MCF 10A (cell line): ENCODE measurements around the gene TBC1D30. TPM values are rescaled to one million over a fixed set of nuclear protein-coding genes. Genes with fewer than 3 reads are reported as not detected.
A peak's percentile ranks its signal among the peaks of the same experiment; 100 is the strongest.

Experiments
- BruUV-seq: library from RNA; stranded (reverse); fragments of 400-500 nt; replicated peaks from 2 replicates; lab custom pipeline; 2021; lab: Mats Ljungman, UMichigan
- CTCF ChIA-PET: fragments of 300-600 bp; sonication (Branson Sonifier 250); formaldehyde crosslinking; extraction: SDS; loops from one replicate; lab custom pipeline; 2021; ENCODE audit warnings: antibody characterized with exemption, inconsistent platforms; lab: Yijun Ruan, JAX
- POLR2A ChIA-PET: fragments of 300-600, 350-650 bp; sonication (Branson Sonifier 250); formaldehyde crosslinking; extraction: SDS; loops from one replicate; lab custom pipeline; 2020; ENCODE audit warnings: antibody characterized with exemption, inconsistent platforms; lab: Yijun Ruan, JAX
- DNase-seq: peaks from one replicate; pipeline ENCODE4 v3.0.0-alpha.2; 2018; ENCODE audit not compliant: unreplicated experiment
- H3K27ac Mint-ChIP-seq: one replicate; pipeline ENCODE4 v1.8.0; 2022; ENCODE audit warnings: mild to moderate bottlenecking, low read depth, mixed read lengths; ENCODE audit not compliant: unreplicated experiment
- H3K27me3 Mint-ChIP-seq: one replicate; pipeline ENCODE4 v1.8.0; 2022; ENCODE audit warnings: mixed read lengths; ENCODE audit not compliant: insufficient read depth, unreplicated experiment
- H3K36me3 Mint-ChIP-seq: one replicate; pipeline ENCODE4 v1.8.0; 2022; ENCODE audit warnings: mild to moderate bottlenecking, moderate library complexity, mixed read lengths; ENCODE audit not compliant: insufficient read depth, unreplicated experiment
- H3K4me1 Mint-ChIP-seq: one replicate; pipeline ENCODE4 v1.8.0; 2022; ENCODE audit warnings: mixed read lengths; ENCODE audit not compliant: insufficient read depth, unreplicated experiment
- H3K4me3 Mint-ChIP-seq: one replicate; pipeline ENCODE4 v1.8.0; 2022; ENCODE audit warnings: mild to moderate bottlenecking, moderate library complexity, mixed read lengths; ENCODE audit not compliant: unreplicated experiment
- H3K9me3 Mint-ChIP-seq: one replicate; pipeline ENCODE4 v1.8.0; 2022; ENCODE audit warnings: mixed read lengths; ENCODE audit not compliant: unreplicated experiment
- intact Hi-C: fragments of 100-400 bp; cut with micrococcal nuclease; formaldehyde crosslinking; loops from 2 replicates; pipeline ENCODE4 v1.14.1; 2022
- total RNA-seq: library from RNA; stranded (reverse); gene quantifications from 2 replicates; pipeline ENCODE4 v1.2.3, GENCODE V29; 2022
- TF ChIP-seq, protein P1 (sequence below): fragments of 200-600 bp; IDR thresholded peaks from one replicate; pipeline ENCODE4 v1.8.0; 2022; ENCODE audit warnings: antibody characterized with exemption, mild to moderate bottlenecking; ENCODE audit not compliant: unreplicated experiment

TBC1D30 gene
- total RNA-seq, 1 experiment from 2014 or later = 9.4 TPM

DNA sequence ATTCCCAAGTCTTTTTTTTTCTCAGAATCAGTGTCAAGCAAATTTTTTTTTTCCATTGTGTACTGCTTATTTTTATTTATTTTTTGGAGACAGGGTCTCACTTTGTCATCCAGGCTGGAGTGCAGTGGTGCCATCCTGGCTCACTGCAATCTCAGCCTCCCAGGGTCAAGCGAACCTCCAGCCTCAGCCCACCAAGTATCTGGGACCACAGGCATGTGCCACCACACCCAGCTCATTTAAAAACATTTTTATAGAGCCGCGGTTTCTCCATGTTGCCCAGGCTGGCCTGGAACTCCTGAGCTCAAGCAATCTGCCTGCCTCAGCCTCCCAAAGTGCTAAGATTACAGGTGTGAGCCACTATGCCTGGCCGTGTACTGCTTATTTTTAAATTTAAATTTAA is 68.1 kb downstream of the TBC1D30 start:
- Mint-ChIP-seq H3K36me3 (no peaks in the 10 kb centered on the region), H3K4me1 (peaks cover 6% of the 10 kb centered on the region), H3K27ac (no peak overlapping the region), H3K27me3 (peaks cover 15% of the 10 kb centered on the region), H3K4me3 (no peak overlapping the region), H3K9me3 (no peaks in the 10 kb centered on the region)
- no peak for DNase-seq
- ChIA-PET CTCF (interaction anchor here (0.6 to 8.7 kb wide), 11 partner anchors 8 to 1800 kb away, joined by 3 to 131 read pairs (median 24); partner anchors contain the start of gene WIF1), POLR2A (no interaction called here)
- intact Hi-C loops = loop anchor here (5.0 to 10.0 kb wide), 2 partner anchors 780 to 1212 kb away; no protein-coding TSS in a partner anchor
- BruUV-seq = no TSS peak
- TF ChIP-seq, protein P1, sequence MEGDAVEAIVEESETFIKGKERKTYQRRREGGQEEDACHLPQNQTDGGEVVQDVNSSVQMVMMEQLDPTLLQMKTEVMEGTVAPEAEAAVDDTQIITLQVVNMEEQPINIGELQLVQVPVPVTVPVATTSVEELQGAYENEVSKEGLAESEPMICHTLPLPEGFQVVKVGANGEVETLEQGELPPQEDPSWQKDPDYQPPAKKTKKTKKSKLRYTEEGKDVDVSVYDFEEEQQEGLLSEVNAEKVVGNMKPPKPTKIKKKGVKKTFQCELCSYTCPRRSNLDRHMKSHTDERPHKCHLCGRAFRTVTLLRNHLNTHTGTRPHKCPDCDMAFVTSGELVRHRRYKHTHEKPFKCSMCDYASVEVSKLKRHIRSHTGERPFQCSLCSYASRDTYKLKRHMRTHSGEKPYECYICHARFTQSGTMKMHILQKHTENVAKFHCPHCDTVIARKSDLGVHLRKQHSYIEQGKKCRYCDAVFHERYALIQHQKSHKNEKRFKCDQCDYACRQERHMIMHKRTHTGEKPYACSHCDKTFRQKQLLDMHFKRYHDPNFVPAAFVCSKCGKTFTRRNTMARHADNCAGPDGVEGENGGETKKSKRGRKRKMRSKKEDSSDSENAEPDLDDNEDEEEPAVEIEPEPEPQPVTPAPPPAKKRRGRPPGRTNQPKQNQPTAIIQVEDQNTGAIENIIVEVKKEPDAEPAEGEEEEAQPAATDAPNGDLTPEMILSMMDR = no peak

DNA sequence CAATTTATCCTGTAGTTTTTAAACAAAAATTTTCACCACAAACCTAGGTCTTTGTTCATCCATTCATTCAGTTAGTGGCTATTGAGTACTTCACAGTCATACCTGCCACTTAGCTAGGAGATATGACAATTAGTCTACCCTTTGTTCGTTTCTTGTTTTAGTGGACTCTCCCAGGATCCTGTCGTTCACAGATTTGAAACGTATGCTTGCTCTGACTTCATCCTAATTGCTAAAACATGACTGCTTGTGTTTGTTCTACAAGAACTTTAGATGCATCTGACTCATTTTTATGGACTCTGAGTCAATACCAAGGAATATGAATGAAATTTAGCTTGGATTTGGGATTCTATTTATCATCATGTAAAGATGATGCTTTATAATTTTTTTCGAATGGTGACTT is 69.5 kb downstream of the TBC1D30 start:
- no TSS peak for BruUV-seq
- TF ChIP-seq, protein P1 = no peak
- intact Hi-C loops = loop anchor here (5.0 to 10.0 kb wide), 2 partner anchors 778 to 1211 kb away; no protein-coding TSS in a partner anchor
- Mint-ChIP-seq H3K27me3 (peaks cover 15% of the 10 kb centered on the region), H3K4me1 (peaks cover 6% of the 10 kb centered on the region), H3K36me3 (no peaks in the 10 kb centered on the region), H3K27ac (no peak overlapping the region), H3K4me3 (no peak overlapping the region), H3K9me3 (no peaks in the 10 kb centered on the region)
- POLR2A ChIA-PET = interaction anchor here (0.9 to 1.7 kb wide), 4 partner anchors 9 to 338 kb away, joined by 3 to 4 read pairs (median 3); no protein-coding TSS in a partner anchor
- peak; percentile 33 for DNase-seq
- CTCF ChIA-PET = interaction anchor here (0.5 to 8.7 kb wide), 10 partner anchors 93 to 1799 kb away, joined by 3 to 131 read pairs (median 6); partner anchors contain the start of gene WIF1

- no peak overlapping the region for H3K27ac Mint-ChIP-seq
- TF ChIP-seq, protein P1 = no peak
- peaks cover 6% of the 10 kb centered on the region for H3K4me1 Mint-ChIP-seq
- ChIA-PET POLR2A (interaction anchor here (0.6 to 1.7 kb wide), 3 partner anchors 210 to 687 kb away, joined by 3 read pairs; no protein-coding TSS in a partner anchor), CTCF (interaction anchor here (0.5 to 8.7 kb wide), 8 partner anchors 94 to 1213 kb away, joined by 3 to 131 read pairs (median 22); partner anchors contain the start of gene WIF1)
- H3K27me3 Mint-ChIP-seq = peaks cover 10% of the 10 kb centered on the region
- BruUV-seq = no TSS peak
- H3K36me3 Mint-ChIP-seq = no peaks in the 10 kb centered on the region
- intact Hi-C loops = loop anchor here (5.0 to 10.0 kb wide), 2 partner anchors 777 to 1210 kb away; no protein-coding TSS in a partner anchor
- H3K9me3 Mint-ChIP-seq = no peaks in the 10 kb centered on the region
- DNase-seq = no peak
- no peak overlapping the region for H3K4me3 Mint-ChIP-seq
Measured at GRCh38 chr12:64894827-64895475, 70.5 kb downstream of the TBC1D30 start.

DNA sequence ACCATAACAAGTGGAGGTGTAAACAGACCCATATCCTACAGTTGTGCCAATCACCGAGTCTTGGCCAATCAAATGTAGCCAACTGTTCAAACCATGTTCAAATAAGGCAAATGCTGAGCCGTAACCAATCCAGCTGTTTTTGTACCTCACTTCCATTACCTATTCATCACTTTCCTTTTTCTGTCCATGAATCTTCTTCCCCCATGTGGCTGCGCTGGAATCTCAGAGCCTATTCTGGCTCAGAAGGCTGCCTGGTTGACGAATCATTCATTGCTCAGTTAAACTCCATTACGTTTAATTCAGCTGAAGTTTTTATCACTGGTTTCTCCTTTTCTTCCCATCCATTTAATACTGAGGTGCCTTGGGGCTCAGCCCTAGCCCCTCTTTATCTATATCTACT is 71.1 kb downstream of the TBC1D30 start:
- intact Hi-C loops = loop anchor here (10.0 kb wide), 1 partner anchor 1209 kb away; no protein-coding TSS in a partner anchor
- DNase-seq = no peak
- CTCF ChIA-PET = interaction anchor here (1.1 to 8.7 kb wide), 5 partner anchors 94 to 228 kb away, joined by 4 to 131 read pairs (median 37); partner anchors contain the start of gene WIF1

More for the DNA sequence above, 71.1 kb downstream of the TBC1D30 start:
- Mint-ChIP-seq H3K9me3 (no peaks in the 10 kb centered on the region), H3K27ac (no peak overlapping the region), H3K4me1 (peaks cover 9% of the 10 kb centered on the region), H3K27me3 (peaks cover 5% of the 10 kb centered on the region), H3K36me3 (no peaks in the 10 kb centered on the region), H3K4me3 (no peak overlapping the region)
- POLR2A ChIA-PET = no interaction called here
- BruUV-seq = no TSS peak
- TF ChIP-seq, protein P1 = no peak
